ENCODE results near the gene ACE. TPM values are rescaled to one million over a fixed set of nuclear protein-coding genes. Genes with fewer than 3 reads are reported as not detected.

Gene ACE
- total RNA-seq, 1 experiment from 2014 or later = 5.4 TPM

GRCh38 chr17:63538693-63539595, 62.1 kb downstream of the ACE start:
- H3K9ac ChIP-seq (ENCODE audit: extremely low read depth, insufficient read length, low read length) = no peak overlapping the region
- H3K79me1 ChIP-seq (ENCODE audit: insufficient read depth, low read depth, low read length, poor library complexity, severe bottlenecking) = no peaks in the 10 kb centered on the region
- H3K14ac ChIP-seq (ENCODE audit: insufficient read depth, low read length) = no peak overlapping the region; the same call in 1 of the 2 replicates
- peaks cover 8% of the 10 kb centered on the region for H3K23me2 ChIP-seq (ENCODE audit: insufficient read length, low read depth, low read length, poor library complexity, severe bottlenecking)
- H4K91ac ChIP-seq (ENCODE audit: insufficient read length, low read depth, low read length) = no peak overlapping the region
- H3K27me3 ChIP-seq (ENCODE audit: insufficient read depth, low read length) = no peaks in the 10 kb centered on the region; the same call in 1 of the 2 replicates
- no peak overlapping the region for H4K5ac ChIP-seq (ENCODE audit: insufficient read length, low read depth, low read length)
- Mint-ChIP-seq H3K9me3 (no peaks in the 10 kb centered on the region; a peak in 2 of 5 replicates), H3K36me3 (ENCODE audit: insufficient read depth in 1 of 3, low read depth in 3 of 3) (no peaks in the 10 kb centered on the region), H3K27me3 (ENCODE audit: low read depth) (peaks cover 13% of the 10 kb centered on the region), H3K27ac (no peak overlapping the region), H3K4me3 (peak overlapping the region in 1 of 2 experiments; percentile 65; a peak in 3 of 5 replicates), H3K4me1 (peaks cover under 1 to 7% of the 10 kb centered on the region in 2 experiments; a peak in 2 of 4 replicates)
- no peak overlapping the region for H3K18ac ChIP-seq (ENCODE audit: insufficient read length, low read depth, low read length)
- no peak overlapping the region for H2BK20ac ChIP-seq (ENCODE audit: low read depth, low read length, poor library complexity, severe bottlenecking)
- no peak overlapping the region for H2BK5ac ChIP-seq (ENCODE audit: insufficient read length, low read length)
- H2AFZ ChIP-seq (ENCODE audit: low read length) = no peak overlapping the region
- H3K4me1 ChIP-seq (ENCODE audit: insufficient read depth, low read length) = no peaks in the 10 kb centered on the region; the same call in 1 of the 2 replicates
- H3K27ac ChIP-seq (ENCODE audit: insufficient read length, low read depth, low read length) = no peak overlapping the region
- H3K56ac ChIP-seq (ENCODE audit: insufficient read length, low read depth, low read length) = no peak overlapping the region
- H3K79me2 ChIP-seq (ENCODE audit: insufficient read depth, low read length) = no peaks in the 10 kb centered on the region
- no peak overlapping the region for H4K8ac ChIP-seq (replicated peaks; ENCODE audit: insufficient read length, low read depth, low read length)
- no peak overlapping the region for H3K4ac ChIP-seq (ENCODE audit: low read depth, low read length)
- no peak overlapping the region for H2BK15ac ChIP-seq (ENCODE audit: low read depth, low read length)
- H2AK5ac ChIP-seq (ENCODE audit: insufficient read length, low read length) = no peak overlapping the region
- no peaks in the 10 kb centered on the region for H4K20me1 ChIP-seq (ENCODE audit: control insufficient read depth, insufficient read depth, insufficient read length)
- H2BK12ac ChIP-seq (ENCODE audit: insufficient read length, low read depth, low read length) = no peak overlapping the region
- TF ChIP-seq CTCF (conservative IDR thresholded peaks at IDR 0.05) = no peak
- no peak overlapping the region for H3T11ph ChIP-seq (ENCODE audit: low read length)
- no peak overlapping the region for H2BK120ac ChIP-seq (ENCODE audit: low read depth, low read length, poor library complexity, severe bottlenecking)
- WGBS (ENCODE audit: extremely low coverage, insufficient read length, low lambda C conversion rate) = no CpG with 5 or more reads among the region's 9 CpGs
- no peak overlapping the region for H3K4me2 ChIP-seq (ENCODE audit: insufficient read depth, insufficient read length, low read length)
- H3K23ac ChIP-seq (ENCODE audit: insufficient read length, low read depth, low read length) = no peak overlapping the region
- H3K9me3 ChIP-seq (ENCODE audit: control insufficient read depth, low read depth, low read length) = no peaks in the 10 kb centered on the region
- no peak for DNase-seq

Data from H9 (cell line).